ENCODE measurements around the gene MYCN. TPM values are rescaled to one million over a fixed set of nuclear protein-coding genes. Genes with fewer than 3 reads are reported as not detected.

The MYCN gene
- total RNA-seq, 1 experiment from 2014 or later = 8.7 TPM

GRCh38 chr2:15975676-15976075 is 35.3 kb downstream of the MYCN start:
- CTCF ChIA-PET = interaction anchor here (0.6 to 1.3 kb wide), 3 partner anchors 8 to 166 kb away, joined by 3 to 4 read pairs (median 3); no protein-coding TSS in a partner anchor
- H3K4me1 Mint-ChIP-seq (ENCODE audit: low read depth, unreplicated experiment) = peaks cover 53% of the 10 kb centered on the region
- no peak overlapping the region for H3K4me3 Mint-ChIP-seq (ENCODE audit: low read depth, unreplicated experiment)
- H3K27me3 Mint-ChIP-seq (ENCODE audit: unreplicated experiment) = no peaks in the 10 kb centered on the region
- DNase-seq = no peak
- intact Hi-C loops (cut with micrococcal nuclease; ENCODE audit: unreplicated experiment) = loop anchor here (1.0 to 5.0 kb wide), 3 partner anchors 7 to 37 kb away; partner anchors contain the start of gene MYCN
- no peaks in the 10 kb centered on the region for H3K36me3 Mint-ChIP-seq (ENCODE audit: insufficient read depth, unreplicated experiment)
- H3K9me3 Mint-ChIP-seq (ENCODE audit: low read depth, unreplicated experiment) = no peaks in the 10 kb centered on the region
- no TSS peak for BruUV-seq (replicated peaks)
- H3K27ac Mint-ChIP-seq (ENCODE audit: unreplicated experiment) = peak overlapping the region; percentile 75
- TF ChIP-seq CTCF (IDR thresholded peaks at IDR 0.05; ENCODE audit: unreplicated experiment) = no peak

GRCh38 chr2:15976354-15976753 is 36.0 kb downstream of the MYCN start:
- peak; percentile 62 for DNase-seq
- TF ChIP-seq CTCF (IDR thresholded peaks at IDR 0.05; ENCODE audit: unreplicated experiment) = no peak
- no peak overlapping the region for H3K4me3 Mint-ChIP-seq (ENCODE audit: low read depth, unreplicated experiment)
- H3K27me3 Mint-ChIP-seq (ENCODE audit: unreplicated experiment) = no peaks in the 10 kb centered on the region
- BruUV-seq (replicated peaks) = no TSS peak
- peak overlapping the region; percentile 75 for H3K27ac Mint-ChIP-seq (ENCODE audit: unreplicated experiment)
- no peaks in the 10 kb centered on the region for H3K9me3 Mint-ChIP-seq (ENCODE audit: low read depth, unreplicated experiment)
- CTCF ChIA-PET = interaction anchor here (0.6 to 1.3 kb wide), 3 partner anchors 8 to 166 kb away, joined by 3 to 4 read pairs (median 3); no protein-coding TSS in a partner anchor
- intact Hi-C loops (cut with micrococcal nuclease; ENCODE audit: unreplicated experiment) = loop anchor here (1.0 to 5.0 kb wide), 3 partner anchors 8 to 36 kb away; partner anchors contain the start of gene MYCN
- H3K36me3 Mint-ChIP-seq (ENCODE audit: insufficient read depth, unreplicated experiment) = no peaks in the 10 kb centered on the region
- peaks cover 47% of the 10 kb centered on the region for H3K4me1 Mint-ChIP-seq (ENCODE audit: low read depth, unreplicated experiment)

- DNase-seq = no peak
- intact Hi-C loops (cut with micrococcal nuclease; ENCODE audit: unreplicated experiment) = loop anchor here (5.0 kb wide), 1 partner anchor 33 kb away; no protein-coding TSS in a partner anchor
- Mint-ChIP-seq H3K36me3 (ENCODE audit: insufficient read depth, unreplicated experiment) (no peaks in the 10 kb centered on the region), H3K9me3 (ENCODE audit: low read depth, unreplicated experiment) (no peaks in the 10 kb centered on the region), H3K27me3 (ENCODE audit: unreplicated experiment) (no peaks in the 10 kb centered on the region), H3K4me3 (ENCODE audit: low read depth, unreplicated experiment) (no peak overlapping the region), H3K27ac (ENCODE audit: unreplicated experiment) (no peak overlapping the region), H3K4me1 (ENCODE audit: low read depth, unreplicated experiment) (peaks cover 28% of the 10 kb centered on the region)
- no peak for TF ChIP-seq CTCF (IDR thresholded peaks at IDR 0.05; ENCODE audit: unreplicated experiment)
- BruUV-seq (replicated peaks) = no TSS peak
- CTCF ChIA-PET = interaction anchor here (0.7 kb wide), 2 partner anchors 39 to 520 kb away, joined by 3 to 4 read pairs; no protein-coding TSS in a partner anchor
Measured at GRCh38 chr2:15979051-15979758, 38.9 kb downstream of the MYCN start.

- intact Hi-C loops (cut with micrococcal nuclease; ENCODE audit: unreplicated experiment) = loop anchor here (5.0 kb wide), 1 partner anchor 32 kb away; no protein-coding TSS in a partner anchor
- Mint-ChIP-seq H3K27me3 (ENCODE audit: unreplicated experiment) (no peaks in the 10 kb centered on the region), H3K4me3 (ENCODE audit: low read depth, unreplicated experiment) (no peak overlapping the region), H3K9me3 (ENCODE audit: low read depth, unreplicated experiment) (no peaks in the 10 kb centered on the region), H3K4me1 (ENCODE audit: low read depth, unreplicated experiment) (peaks cover 21% of the 10 kb centered on the region), H3K36me3 (ENCODE audit: insufficient read depth, unreplicated experiment) (no peaks in the 10 kb centered on the region), H3K27ac (ENCODE audit: unreplicated experiment) (no peak overlapping the region)
- no TSS peak for BruUV-seq (replicated peaks)
- CTCF ChIA-PET = interaction anchor here (0.7 kb wide), 1 partner anchor 40 kb away, joined by 4 read pairs; no protein-coding TSS in a partner anchor
- no peak for TF ChIP-seq CTCF (IDR thresholded peaks at IDR 0.05; ENCODE audit: unreplicated experiment)
- DNase-seq = no peak
Measured at GRCh38 chr2:15979759-15980604, 39.6 kb downstream of the MYCN start.
